GM06990 (cell line): Measurements from ENCODE around the gene ADPRHL1.

Source experiments
- DNase-seq: peaks from one replicate; pipeline ENCODE4 v3.0.0-alpha.2; 2011; ENCODE audit not compliant: insufficient read length; ENCODE audit errors: extremely low read depth
- H3K27me3 ChIP-seq: replicated peaks from 2 replicates; pipeline ENCODE4 v1.6.0; 2011; ENCODE audit warnings: low read length; ENCODE audit not compliant: control insufficient read depth, insufficient read depth
- H3K36me3 ChIP-seq: 2 replicates; pipeline ENCODE4 v1.5.1; 2011; ENCODE audit warnings: low read length; ENCODE audit not compliant: control insufficient read depth, insufficient read depth
- H3K4me3 ChIP-seq: replicated peaks from 2 replicates; pipeline ENCODE4 v1.5.1; 2011; ENCODE audit warnings: low read depth, mild to moderate bottlenecking, control low read depth, low read length
- TF ChIP-seq, protein P1 (sequence below): IDR thresholded peaks from 2 replicates; pipeline ENCODE4 v1.5.1; 2011; ENCODE audit warnings: low read length, control low read depth, mild to moderate bottlenecking, inconsistent platforms; ENCODE audit not compliant: insufficient read depth, poor library complexity, severe bottlenecking

ADPRHL1 gene

GRCh38 chr13:113413178-113413897 is 40.0 kb downstream of the ADPRHL1 start:
- DNase-seq = no peak
- no peak overlapping the region for H3K4me3 ChIP-seq
- TF ChIP-seq, protein P1, sequence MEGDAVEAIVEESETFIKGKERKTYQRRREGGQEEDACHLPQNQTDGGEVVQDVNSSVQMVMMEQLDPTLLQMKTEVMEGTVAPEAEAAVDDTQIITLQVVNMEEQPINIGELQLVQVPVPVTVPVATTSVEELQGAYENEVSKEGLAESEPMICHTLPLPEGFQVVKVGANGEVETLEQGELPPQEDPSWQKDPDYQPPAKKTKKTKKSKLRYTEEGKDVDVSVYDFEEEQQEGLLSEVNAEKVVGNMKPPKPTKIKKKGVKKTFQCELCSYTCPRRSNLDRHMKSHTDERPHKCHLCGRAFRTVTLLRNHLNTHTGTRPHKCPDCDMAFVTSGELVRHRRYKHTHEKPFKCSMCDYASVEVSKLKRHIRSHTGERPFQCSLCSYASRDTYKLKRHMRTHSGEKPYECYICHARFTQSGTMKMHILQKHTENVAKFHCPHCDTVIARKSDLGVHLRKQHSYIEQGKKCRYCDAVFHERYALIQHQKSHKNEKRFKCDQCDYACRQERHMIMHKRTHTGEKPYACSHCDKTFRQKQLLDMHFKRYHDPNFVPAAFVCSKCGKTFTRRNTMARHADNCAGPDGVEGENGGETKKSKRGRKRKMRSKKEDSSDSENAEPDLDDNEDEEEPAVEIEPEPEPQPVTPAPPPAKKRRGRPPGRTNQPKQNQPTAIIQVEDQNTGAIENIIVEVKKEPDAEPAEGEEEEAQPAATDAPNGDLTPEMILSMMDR = no peak
- no peaks in the 10 kb centered on the region for H3K36me3 ChIP-seq
- no peaks in the 10 kb centered on the region; the same call in 1 of the 2 replicates for H3K27me3 ChIP-seq

GRCh38 chr13:113412440-113412839 is 40.8 kb downstream of the ADPRHL1 start:
- H3K4me3 ChIP-seq = no peak overlapping the region
- no peaks in the 10 kb centered on the region; the same call in 1 of the 2 replicates for H3K27me3 ChIP-seq

GRCh38 chr13:113411216-113412023 is 41.9 kb downstream of the ADPRHL1 start:
- TF ChIP-seq, protein P1 = no peak
- Histone ChIP-seq H3K27me3 (no peaks in the 10 kb centered on the region; the same call in 1 of the 2 replicates), H3K36me3 (no peaks in the 10 kb centered on the region), H3K4me3 (no peak overlapping the region)
- no peak for DNase-seq

More at GRCh38 chr13:113412440-113412839, 40.8 kb downstream of the ADPRHL1 start:
- no peaks in the 10 kb centered on the region for H3K36me3 ChIP-seq
- no peak for DNase-seq
- TF ChIP-seq, protein P1 = no peak

DNA sequence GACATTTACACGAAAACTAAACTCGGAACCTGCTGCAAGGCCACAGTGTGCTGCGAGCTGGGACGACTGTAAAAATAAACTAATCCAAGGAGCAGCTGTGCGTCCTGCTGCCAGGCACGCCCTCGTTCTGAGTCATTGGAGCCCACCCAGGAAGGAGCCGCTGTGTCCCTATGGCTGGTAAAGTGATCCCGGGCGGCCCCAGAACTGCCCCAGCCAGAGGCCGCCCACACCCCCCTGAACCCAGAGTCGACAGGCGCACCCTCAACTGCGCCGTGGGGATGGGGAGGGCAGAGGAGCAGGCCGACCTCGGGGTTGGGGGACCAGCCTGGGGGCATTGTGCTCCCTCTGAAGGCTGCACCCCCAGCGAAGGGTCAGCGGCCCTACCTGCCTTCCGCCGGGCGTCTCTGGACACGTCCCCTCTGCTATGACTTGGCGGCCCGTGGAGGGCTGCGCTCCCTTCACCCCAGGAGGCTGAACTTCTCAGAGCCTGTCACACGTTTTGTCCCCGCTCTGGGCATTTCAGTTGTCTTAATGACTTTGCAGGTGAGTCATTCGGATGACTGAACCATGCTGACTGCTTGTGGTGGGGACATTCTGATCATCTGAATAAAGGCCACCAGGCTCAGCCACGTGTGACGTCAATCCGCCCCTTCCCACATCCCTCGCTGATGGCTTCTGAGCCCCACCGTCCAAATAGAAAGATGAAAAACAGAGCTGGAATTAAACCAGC is 42.7 kb downstream of the ADPRHL1 start:
- Histone ChIP-seq H3K4me3 (no peak overlapping the region), H3K27me3 (no peaks in the 10 kb centered on the region; the same call in 1 of the 2 replicates), H3K36me3 (no peaks in the 10 kb centered on the region)
- TF ChIP-seq, protein P1 = no peak
- no peak for DNase-seq

GRCh38 chr13:113408562-113408961 is 44.7 kb downstream of the ADPRHL1 start:
- TF ChIP-seq, protein P1 = no peak
- no peaks in the 10 kb centered on the region; the same call in 1 of the 2 replicates for H3K27me3 ChIP-seq

More at GRCh38 chr13:113408562-113408961, 44.7 kb downstream of the ADPRHL1 start:
- Histone ChIP-seq H3K36me3 (no peaks in the 10 kb centered on the region), H3K4me3 (no peak overlapping the region)
- no peak for DNase-seq
